ENCODE measurements around the gene CALU.

DNA sequence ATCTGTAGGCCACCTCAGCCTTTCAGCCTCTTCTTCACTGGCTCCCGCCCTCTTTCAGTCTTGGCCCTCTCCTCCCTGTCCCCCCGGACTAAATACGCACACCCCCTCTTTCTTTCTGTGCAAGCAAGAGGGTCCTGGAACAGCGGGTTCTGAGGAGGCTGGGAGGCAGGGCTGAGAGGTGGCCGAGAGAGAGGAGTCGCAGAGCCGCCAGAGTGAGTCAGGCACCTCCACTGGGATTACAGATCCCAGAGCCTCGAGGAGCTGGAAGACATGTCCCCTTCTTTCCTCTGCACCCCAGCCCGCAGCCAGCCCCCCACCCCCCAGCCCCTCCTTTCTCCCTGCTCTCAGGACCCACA lies 52.8 kb downstream of the CALU start:
- TF ChIP-seq POLR2A (IDR thresholded peaks at IDR 0.05; ENCODE audit: low read length) = no peak
- no peak for TF ChIP-seq GATA1 (IDR thresholded peaks at IDR 0.05; ENCODE audit: low read depth, low read length)

Data from erythroblast (primary cell).